WTC11 (cell line): Measurements from ENCODE around the gene RCC2. TPM values are rescaled to one million over a fixed set of nuclear protein-coding genes. Genes with fewer than 3 reads are reported as not detected.
"Not testable (repeated sequence)": the region's sequence is repeated elsewhere in the genome, so short reads cannot be mapped to it uniquely, and the experiment has no call there.

Source experiments
- ATAC-seq: fragments of 200-7000 bp; cut with Tn5 transposase; 2 replicates; pipeline ENCODE4 v1.10.0; 2021; ENCODE audit warnings: mild to moderate bottlenecking, moderate library complexity
- CTCF ChIA-PET: fragments of 300-600 bp; sonication (Branson Sonifier 250); formaldehyde crosslinking; loops from one replicate; lab custom pipeline; 2021; ENCODE audit warnings: antibody characterized with exemption; lab: Charles Lee
- POLR2A ChIA-PET: fragments of 350-600 bp; sonication (Branson Sonifier 250); formaldehyde crosslinking; loops from one replicate; lab custom pipeline; 2021; ENCODE audit warnings: antibody characterized with exemption; lab: Charles Lee
- DNase-seq: peaks from one replicate; pipeline ENCODE4 v3.0.0; 2021; ENCODE audit warnings: low spot score
- H3K27ac Mint-ChIP-seq: 2 replicates; pipeline ENCODE4 v1.8.0; 2021; ENCODE audit warnings: mixed read lengths
- H3K27me3 Mint-ChIP-seq: 2 replicates; pipeline ENCODE4 v1.8.0; 2021; ENCODE audit warnings: low read depth, mild to moderate bottlenecking, moderate library complexity, mixed read lengths
- H3K36me3 Mint-ChIP-seq: 2 replicates; pipeline ENCODE4 v1.8.0; 2021; ENCODE audit warnings: mixed read lengths
- H3K4me1 Mint-ChIP-seq: 2 replicates; pipeline ENCODE4 v1.8.0; 2022; ENCODE audit warnings: mixed read lengths
- H3K4me3 Mint-ChIP-seq: 2 replicates; pipeline ENCODE4 v1.8.0; 2021; ENCODE audit warnings: mild to moderate bottlenecking, moderate library complexity, mixed read lengths
- H3K9me3 Mint-ChIP-seq: 2 replicates; pipeline ENCODE4 v1.8.0; 2021; ENCODE audit warnings: mixed read lengths
- CREB1 ChIP-seq: sonication (generic); formaldehyde crosslinking; IDR thresholded peaks from 2 replicates; pipeline ENCODE4 v1.8.0; 2023; ENCODE audit warnings: mild to moderate bottlenecking, missing genetic modification reagents
- FOXJ3 ChIP-seq: sonication (generic); formaldehyde crosslinking; IDR thresholded peaks from 2 replicates; pipeline ENCODE4 v1.9.0; 2021; ENCODE audit warnings: missing genetic modification reagents, mild to moderate bottlenecking, borderline replicate concordance
- FOXK1 ChIP-seq: sonication (generic); formaldehyde crosslinking; IDR thresholded peaks from 2 replicates; pipeline ENCODE4 v1.8.0; 2022; ENCODE audit warnings: mild to moderate bottlenecking, moderate library complexity, missing genetic modification reagents
- GRHL2 ChIP-seq: fragments of 250-450 bp; sonication (Bioruptor Pico); IDR thresholded peaks from 2 replicates; pipeline ENCODE4 v1.8.0; 2022; ENCODE audit warnings: mild to moderate bottlenecking, moderate library complexity; ENCODE audit not compliant: insufficient replicate concordance, severe bottlenecking
- IRF2 ChIP-seq: sonication (generic); formaldehyde crosslinking; IDR thresholded peaks from 2 replicates; pipeline ENCODE4 v1.8.0; 2022; ENCODE audit warnings: low read depth, missing genetic modification reagents, borderline replicate concordance
- MXD4 ChIP-seq: fragments of 250-450 bp; sonication (Bioruptor Pico); IDR thresholded peaks from 2 replicates; pipeline ENCODE4 v1.8.0; 2021; ENCODE audit warnings: mild to moderate bottlenecking, moderate library complexity, borderline replicate concordance
- NFE2L1 ChIP-seq: sonication (generic); formaldehyde crosslinking; IDR thresholded peaks from 2 replicates; pipeline ENCODE4 v1.8.1; 2023; ENCODE audit warnings: missing genetic modification reagents
- NR1H2 ChIP-seq: sonication (generic); formaldehyde crosslinking; IDR thresholded peaks from 2 replicates; pipeline ENCODE4 v1.9.0; 2021; ENCODE audit warnings: mild to moderate bottlenecking, moderate library complexity, missing genetic modification reagents
- SMAD3 ChIP-seq: sonication (generic); formaldehyde crosslinking; IDR thresholded peaks from 2 replicates; pipeline ENCODE4 v1.8.0; 2022; ENCODE audit warnings: missing genetic modification reagents, mild to moderate bottlenecking, borderline replicate concordance
- TEAD1 ChIP-seq: sonication (generic); formaldehyde crosslinking; IDR thresholded peaks from 2 replicates; pipeline ENCODE4 v1.8.0; 2022; ENCODE audit warnings: mild to moderate bottlenecking, missing genetic modification reagents
- TEAD4 ChIP-seq: sonication (generic); formaldehyde crosslinking; IDR thresholded peaks from 2 replicates; pipeline ENCODE4 v1.8.0; 2022; ENCODE audit warnings: mild to moderate bottlenecking, missing genetic modification reagents
- ZNF121 ChIP-seq: sonication (generic); formaldehyde crosslinking; IDR thresholded peaks from 2 replicates; pipeline ENCODE4 v1.8.0; 2023; ENCODE audit warnings: missing genetic modification reagents
- ZNF396 ChIP-seq: fragments of 250-450 bp; sonication (Bioruptor Pico); IDR thresholded peaks from 2 replicates; pipeline ENCODE4 v1.8.0; 2021; ENCODE audit warnings: mild to moderate bottlenecking, moderate library complexity, borderline replicate concordance
- ZNF416 ChIP-seq: fragments of 250-450 bp; sonication (Bioruptor Pico); IDR thresholded peaks from 2 replicates; pipeline ENCODE4 v1.9.0; 2021; ENCODE audit warnings: mild to moderate bottlenecking, inconsistent platforms
- ZNF423 ChIP-seq: fragments of 250-450 bp; sonication (Bioruptor Pico); IDR thresholded peaks from 2 replicates; pipeline ENCODE4 v2.1.2; 2022; ENCODE audit warnings: mild to moderate bottlenecking, moderate library complexity
- total RNA-seq: library from RNA; stranded (reverse); gene quantifications from 3 replicates; pipeline ENCODE4 v1.2.3, GENCODE V29; 2021
- TF ChIP-seq, protein P1 (sequence below): sonication (generic); formaldehyde crosslinking; conservative IDR thresholded peaks from 2 replicates; pipeline ENCODE4 v1.8.1; 2023; ENCODE audit warnings: mild to moderate bottlenecking, low read depth, missing genetic modification reagents, moderate library complexity
- TF ChIP-seq, protein P2 (sequence below): sonication (generic); formaldehyde crosslinking; IDR thresholded peaks from 2 replicates; pipeline ENCODE4 v1.8.0; 2022; ENCODE audit warnings: mild to moderate bottlenecking, missing genetic modification reagents
- TF ChIP-seq, protein P3 (sequence below): fragments of 250-450 bp; sonication (Bioruptor Pico); IDR thresholded peaks from 2 replicates; pipeline ENCODE4 v2.1.2; 2022; ENCODE audit warnings: mild to moderate bottlenecking, moderate library complexity

RCC2 gene
- total RNA-seq, 1 experiment from 2014 or later: 377 TPM

DNA sequence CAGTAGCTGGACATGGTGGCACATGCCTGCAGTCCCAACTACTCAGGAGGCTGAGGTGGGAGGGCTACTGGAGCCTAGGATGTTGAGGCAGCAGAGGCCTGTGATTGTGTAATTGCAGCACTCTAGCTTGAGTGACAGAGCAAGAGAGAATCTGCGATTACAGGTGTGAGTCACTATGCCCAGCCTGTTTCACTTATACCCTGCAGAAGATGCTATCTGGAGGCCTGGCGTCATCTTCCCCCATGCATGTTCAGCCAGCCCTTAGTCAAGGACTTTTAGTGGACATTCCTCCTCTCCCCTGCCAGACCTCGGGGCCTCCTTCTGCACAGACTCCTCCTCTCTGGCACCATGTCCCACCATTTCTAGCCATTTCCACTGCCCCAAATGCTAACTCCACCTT, 36.3 kb upstream of the RCC2 start:
- H3K36me3 Mint-ChIP-seq: no peaks in the 10 kb centered on the region
- H3K9me3 Mint-ChIP-seq: no peaks in the 10 kb centered on the region
- no peak overlapping the region for H3K27ac Mint-ChIP-seq
- DNase-seq: no peak
- no peak for TF ChIP-seq TEAD4 (CRISPR knock-in tag)
- TF ChIP-seq ZNF416 (CRISPR knock-in tag): no peak
- TF ChIP-seq, protein P1, sequence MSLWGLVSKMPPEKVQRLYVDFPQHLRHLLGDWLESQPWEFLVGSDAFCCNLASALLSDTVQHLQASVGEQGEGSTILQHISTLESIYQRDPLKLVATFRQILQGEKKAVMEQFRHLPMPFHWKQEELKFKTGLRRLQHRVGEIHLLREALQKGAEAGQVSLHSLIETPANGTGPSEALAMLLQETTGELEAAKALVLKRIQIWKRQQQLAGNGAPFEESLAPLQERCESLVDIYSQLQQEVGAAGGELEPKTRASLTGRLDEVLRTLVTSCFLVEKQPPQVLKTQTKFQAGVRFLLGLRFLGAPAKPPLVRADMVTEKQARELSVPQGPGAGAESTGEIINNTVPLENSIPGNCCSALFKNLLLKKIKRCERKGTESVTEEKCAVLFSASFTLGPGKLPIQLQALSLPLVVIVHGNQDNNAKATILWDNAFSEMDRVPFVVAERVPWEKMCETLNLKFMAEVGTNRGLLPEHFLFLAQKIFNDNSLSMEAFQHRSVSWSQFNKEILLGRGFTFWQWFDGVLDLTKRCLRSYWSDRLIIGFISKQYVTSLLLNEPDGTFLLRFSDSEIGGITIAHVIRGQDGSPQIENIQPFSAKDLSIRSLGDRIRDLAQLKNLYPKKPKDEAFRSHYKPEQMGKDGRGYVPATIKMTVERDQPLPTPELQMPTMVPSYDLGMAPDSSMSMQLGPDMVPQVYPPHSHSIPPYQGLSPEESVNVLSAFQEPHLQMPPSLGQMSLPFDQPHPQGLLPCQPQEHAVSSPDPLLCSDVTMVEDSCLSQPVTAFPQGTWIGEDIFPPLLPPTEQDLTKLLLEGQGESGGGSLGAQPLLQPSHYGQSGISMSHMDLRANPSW (CRISPR knock-in tag): no peak
- TF ChIP-seq GRHL2 (CRISPR knock-in tag): no peak
- no peak for TF ChIP-seq TEAD1 (CRISPR knock-in tag)
- TF ChIP-seq SMAD3 (CRISPR knock-in tag): no peak
- TF ChIP-seq ZNF396 (CRISPR knock-in tag): no peak
- TF ChIP-seq ZNF423 (CRISPR knock-in tag): no peak
- TF ChIP-seq NR1H2: no peak
- TF ChIP-seq, all 79 proteins: peak for 0
- CTCF ChIA-PET: interaction anchor here (0.6 to 4.0 kb wide), 3 partner anchors 9 to 37 kb away, joined by 3 to 32 read pairs (median 26); partner anchors contain the start of gene RCC2
- POLR2A ChIA-PET: no interaction called here
- ATAC-seq: no peak
- no peak overlapping the region for H3K4me3 Mint-ChIP-seq
- peaks cover 47% of the 10 kb centered on the region for H3K4me1 Mint-ChIP-seq
- no peaks in the 10 kb centered on the region for H3K27me3 Mint-ChIP-seq

DNA sequence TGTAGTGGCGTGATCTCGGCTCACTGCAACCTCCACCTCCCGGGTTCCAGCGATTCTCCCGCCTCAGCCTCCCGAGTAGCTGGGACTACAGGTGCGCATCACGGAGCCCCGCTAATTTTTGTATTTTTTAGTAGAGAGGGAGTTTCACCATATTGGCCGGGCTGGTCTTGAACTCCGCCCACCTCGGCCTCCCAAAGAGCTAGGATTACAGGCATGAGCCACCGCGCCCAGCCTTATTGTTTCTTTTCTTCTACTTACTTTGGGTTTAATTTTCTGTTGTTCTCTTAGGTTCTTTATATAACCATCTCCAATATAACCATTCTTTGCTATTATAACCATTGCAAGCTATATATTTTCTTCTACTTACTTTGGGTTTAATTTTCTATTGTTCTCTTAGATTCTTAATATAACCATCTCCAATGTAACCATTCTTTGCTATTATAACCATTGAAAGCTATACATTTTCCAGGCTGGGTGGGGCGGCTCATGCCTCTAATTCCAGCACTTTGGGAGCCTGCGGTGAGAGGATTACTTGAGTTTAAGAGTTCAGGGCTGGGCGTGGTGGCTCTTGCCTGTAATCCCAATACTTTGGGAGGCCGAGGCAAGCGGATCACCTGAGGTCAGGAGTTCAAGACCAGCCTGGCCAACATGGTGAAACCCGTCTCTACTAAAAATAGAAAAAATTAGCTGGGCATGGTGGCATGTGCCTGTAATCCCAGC, 35.5 kb upstream of the RCC2 start:
- DNase-seq, H3K27me3 Mint-ChIP-seq, POLR2A ChIA-PET, H3K27ac Mint-ChIP-seq, H3K9me3 Mint-ChIP-seq, H3K4me3 Mint-ChIP-seq, ATAC-seq, H3K36me3 Mint-ChIP-seq: not testable (repeated sequence)
- H3K4me1 Mint-ChIP-seq: peaks cover 53% of the 10 kb centered on the region
- CTCF ChIA-PET: interaction anchor here (0.8 to 4.0 kb wide), 3 partner anchors 8 to 35 kb away, joined by 3 to 32 read pairs (median 3); no protein-coding TSS in a partner anchor

DNA sequence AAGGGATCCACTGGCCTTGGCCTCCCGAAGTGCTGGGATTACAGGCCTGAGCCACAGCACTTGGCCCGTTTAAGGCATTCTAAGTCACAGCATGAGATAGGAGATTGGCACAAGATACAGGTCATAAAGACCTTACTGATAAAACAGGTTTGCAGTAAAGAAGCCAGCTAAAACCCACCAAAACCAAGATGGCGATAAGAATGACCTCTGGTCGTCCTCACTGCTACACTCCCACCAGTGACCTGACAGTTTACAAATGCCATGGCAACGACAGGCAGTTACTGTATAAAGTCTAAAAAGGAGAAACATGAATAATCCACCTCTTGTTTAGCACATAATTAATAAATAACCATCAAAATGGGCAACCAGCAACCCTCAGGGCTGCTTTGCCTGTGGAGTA, 33.3 kb upstream of the RCC2 start:
- no peak for DNase-seq
- peak overlapping the region; percentile 60; the same call in 1 of the 2 replicates for H3K27ac Mint-ChIP-seq
- H3K9me3 Mint-ChIP-seq: no peaks in the 10 kb centered on the region
- TF ChIP-seq CREB1 (CRISPR knock-in tag) (no peak), NFE2L1 (CRISPR knock-in tag) (no peak), NR1H2 (no peak)
- H3K36me3 Mint-ChIP-seq: no peaks in the 10 kb centered on the region
- ChIA-PET CTCF (interaction anchor here (1.4 kb wide), 1 partner anchor 134 kb away, joined by 3 read pairs; no protein-coding TSS in a partner anchor), POLR2A (interaction anchor here (0.7 kb wide), 1 partner anchor 68 kb away, joined by 4 read pairs; no protein-coding TSS in a partner anchor)
- no peak for ATAC-seq
- no peak overlapping the region for H3K4me3 Mint-ChIP-seq
- peaks cover 9% of the 10 kb centered on the region for H3K27me3 Mint-ChIP-seq
- peaks cover 59% of the 10 kb centered on the region for H3K4me1 Mint-ChIP-seq

DNA sequence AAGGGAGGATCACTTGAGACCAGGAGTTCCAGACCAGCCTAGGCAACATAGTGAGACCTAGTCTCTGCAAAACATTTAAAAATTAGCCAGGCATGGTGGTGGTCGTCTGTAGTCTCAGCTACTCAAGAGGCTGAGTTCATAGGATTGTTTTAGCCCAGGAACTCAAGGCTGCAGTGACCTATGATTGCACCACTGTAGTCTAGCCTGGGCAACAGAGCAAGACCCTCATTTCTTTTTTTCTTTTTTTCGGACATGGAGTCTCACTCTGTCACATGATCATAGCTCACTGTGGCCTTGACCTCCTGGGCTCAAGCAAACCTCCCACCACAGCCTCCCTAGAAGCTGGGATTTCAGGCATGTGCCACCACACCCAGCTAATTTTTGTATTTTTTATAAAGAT, 31.9 kb upstream of the RCC2 start:
- no peak for ATAC-seq
- Mint-ChIP-seq H3K36me3 (no peaks in the 10 kb centered on the region), H3K27ac (peak overlapping the region; percentile 100), H3K27me3 (peaks cover 14% of the 10 kb centered on the region), H3K4me1 (peaks cover 51% of the 10 kb centered on the region), H3K9me3 (no peaks in the 10 kb centered on the region), H3K4me3 (no peak overlapping the region)
- TF ChIP-seq SMAD3 (CRISPR knock-in tag) (no peak), FOXK1 (CRISPR knock-in tag) (no peak), FOXJ3 (CRISPR knock-in tag) (no peak), ZNF121 (peak; percentile 98), IRF2 (CRISPR knock-in tag) (no peak), MXD4 (CRISPR knock-in tag) (no peak), TEAD4 (CRISPR knock-in tag) (no peak)
- TF ChIP-seq, protein P2, sequence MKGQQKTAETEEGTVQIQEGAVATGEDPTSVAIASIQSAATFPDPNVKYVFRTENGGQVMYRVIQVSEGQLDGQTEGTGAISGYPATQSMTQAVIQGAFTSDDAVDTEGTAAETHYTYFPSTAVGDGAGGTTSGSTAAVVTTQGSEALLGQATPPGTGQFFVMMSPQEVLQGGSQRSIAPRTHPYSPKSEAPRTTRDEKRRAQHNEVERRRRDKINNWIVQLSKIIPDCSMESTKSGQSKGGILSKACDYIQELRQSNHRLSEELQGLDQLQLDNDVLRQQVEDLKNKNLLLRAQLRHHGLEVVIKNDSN (CRISPR knock-in tag): no peak
- TF ChIP-seq, protein P3, sequence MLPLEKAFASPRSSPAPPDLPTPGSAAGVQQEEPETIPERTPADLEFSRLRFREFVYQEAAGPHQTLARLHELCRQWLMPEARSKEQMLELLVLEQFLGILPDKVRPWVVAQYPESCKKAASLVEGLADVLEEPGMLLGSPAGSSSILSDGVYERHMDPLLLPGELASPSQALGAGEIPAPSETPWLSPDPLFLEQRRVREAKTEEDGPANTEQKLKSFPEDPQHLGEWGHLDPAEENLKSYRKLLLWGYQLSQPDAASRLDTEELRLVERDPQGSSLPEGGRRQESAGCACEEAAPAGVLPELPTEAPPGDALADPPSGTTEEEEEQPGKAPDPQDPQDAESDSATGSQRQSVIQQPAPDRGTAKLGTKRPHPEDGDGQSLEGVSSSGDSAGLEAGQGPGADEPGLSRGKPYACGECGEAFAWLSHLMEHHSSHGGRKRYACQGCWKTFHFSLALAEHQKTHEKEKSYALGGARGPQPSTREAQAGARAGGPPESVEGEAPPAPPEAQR (CRISPR knock-in tag): no peak
- ChIA-PET CTCF (interaction anchor here (0.6 to 1.5 kb wide), 4 partner anchors 10 to 135 kb away, joined by 3 to 4 read pairs (median 3); no protein-coding TSS in a partner anchor), POLR2A (interaction anchor here (0.7 kb wide), 1 partner anchor 19 kb away, joined by 6 read pairs; no protein-coding TSS in a partner anchor)
- DNase-seq: no peak
